HCT116 (cell line): ENCODE measurements around the gene IDUA. TPM values are rescaled to one million over a fixed set of nuclear protein-coding genes. Genes with fewer than 3 reads are reported as not detected.

Experiments
- ATAC-seq: fragments of 200-7000 bp; cut with Tn5 transposase; 2 replicates; pipeline ENCODE4 v1.9.1; 2020; ENCODE audit warnings: mild to moderate bottlenecking, moderate library complexity
- BruUV-seq: library from RNA; stranded (reverse); fragments of 400-500 nt; replicated peaks from 2 replicates; lab custom pipeline; 2021; lab: Mats Ljungman, UMichigan
- CTCF ChIA-PET: fragments of 300-600 bp; sonication (Branson Sonifier 250); formaldehyde crosslinking; loops from one replicate; lab custom pipeline; 2021; ENCODE audit warnings: antibody characterized with exemption; lab: Charles Lee
- POLR2A ChIA-PET: fragments of 300-600, 350-600 bp; sonication (Branson Sonifier 250); formaldehyde crosslinking; loops from one replicate; lab custom pipeline; 2021; ENCODE audit warnings: antibody characterized with exemption; lab: Charles Lee
- RAD21 ChIA-PET, 2 experiments: fragments of 300-600 bp; sonication (Branson Sonifier 250); formaldehyde crosslinking; loops; one replicate each; lab custom pipeline; 2023; ENCODE audit warnings: low total read pairs in 2 of 2; ENCODE audit not compliant: uncharacterized antibody in 2 of 2, unreplicated experiment in 2 of 2, low non-redundant PET in 1 of 2; lab: Charles Lee
- DNase-seq: peaks from one replicate; pipeline ENCODE4 v3.0.0-alpha.2; 2010; ENCODE audit warnings: low read depth, low spot score
- H2AFZ ChIP-seq: fragments of 200-600 bp; shearing (Covaris generic), sonication (generic); 2 replicates; pipeline ENCODE4 v1.6.1; 2017; ENCODE audit warnings: low read depth, mixed run types, mixed read lengths, antibody characterized with exemption, low read length; ENCODE audit not compliant: poor library complexity, severe bottlenecking
- H3K27ac ChIP-seq: 2 replicates; pipeline ENCODE4 v1.5.1; 2012; ENCODE audit warnings: low read depth, low read length
- H3K27me3 ChIP-seq: fragments of 200-600 bp; sonication (generic); 2 replicates; pipeline ENCODE4 v1.6.1; 2016; ENCODE audit warnings: mixed run types, low read length, mixed read lengths; ENCODE audit not compliant: insufficient read depth
- H3K36me3 ChIP-seq, 2 experiments: fragments of 200-500 bp in 1 of 2; fragments of 200-600 bp in 1 of 2; sonication (Bioruptor generic) in 1 of 2; sonication (generic) in 1 of 2; 2 replicates each; pipeline versions ENCODE4 v1.5.1 to v1.6.1; 2014 to 2016; ENCODE audit warnings: low read length in 2 of 2, inconsistent platforms in 1 of 2, mixed read lengths in 1 of 2, mixed run types in 1 of 2; ENCODE audit not compliant: insufficient read depth in 2 of 2, control insufficient read depth in 1 of 2
- H3K4me1 ChIP-seq, 2 experiments: fragments of 200-600 bp in 1 of 2; sonication (generic) in 1 of 2; 2 replicates each; pipeline versions ENCODE4 v1.5.1 to v1.6.1; 2012 to 2017; ENCODE audit warnings: low read length in 2 of 2, inconsistent platforms in 1 of 2, mild to moderate bottlenecking in 1 of 2, mixed read lengths in 1 of 2, mixed run types in 1 of 2, moderate library complexity in 1 of 2; ENCODE audit not compliant: insufficient read depth in 2 of 2, control insufficient read depth in 1 of 2
- H3K4me2 ChIP-seq: fragments of 200-600 bp; sonication (generic); 2 replicates; pipeline ENCODE4 v1.6.1; 2017; ENCODE audit warnings: mixed run types, low read length, mixed read lengths
- H3K4me3 ChIP-seq, 2 experiments: fragments of 200-600 bp in 1 of 2; sonication (generic) in 1 of 2; replicated peaks in 1 of 2; 2 replicates each; pipeline ENCODE4 v1.5.1; 2011 to 2016; ENCODE audit warnings: low read length in 2 of 2, control low read depth in 1 of 2, low read depth in 1 of 2, mild to moderate bottlenecking in 1 of 2, mixed read lengths in 1 of 2, mixed run types in 1 of 2
- H3K79me2 ChIP-seq: fragments of 200-600 bp; sonication (generic); 2 replicates; pipeline ENCODE4 v1.6.1; 2017; ENCODE audit warnings: mild to moderate bottlenecking, mixed run types, low read length, moderate library complexity, mixed read lengths; ENCODE audit not compliant: insufficient read depth
- H3K9ac ChIP-seq: fragments of 200-600 bp; sonication (generic); 2 replicates; pipeline ENCODE4 v1.6.1; 2016; ENCODE audit warnings: low read length, mixed read lengths
- H3K9me2 ChIP-seq: fragments of 200-600 bp; sonication (generic), shearing (Covaris generic); 2 replicates; pipeline ENCODE4 v1.6.1; 2017; ENCODE audit warnings: mixed run types, mild to moderate bottlenecking, moderate library complexity; ENCODE audit not compliant: insufficient read depth
- H3K9me3 ChIP-seq, 2 experiments: fragments of 200-500 bp in 1 of 2; fragments of 200-600 bp in 1 of 2; sonication (Bioruptor generic) in 1 of 2; sonication (generic) in 1 of 2; 2 replicates each; pipeline ENCODE4 v1.6.1; 2014 to 2017; ENCODE audit warnings: low read length in 2 of 2, mixed read lengths in 2 of 2, inconsistent platforms in 1 of 2, low read depth in 1 of 2, mild to moderate bottlenecking in 1 of 2, mixed run types in 1 of 2, moderate library complexity in 1 of 2; ENCODE audit not compliant: control insufficient read depth in 1 of 2, insufficient read depth in 1 of 2
- H4K20me1 ChIP-seq: fragments of 200-600 bp; sonication (generic), shearing (Covaris generic); 2 replicates; pipeline ENCODE4 v1.6.1; 2017; ENCODE audit warnings: mixed run types, mild to moderate bottlenecking, moderate library complexity; ENCODE audit not compliant: insufficient read depth
- CBX3 ChIP-seq: IDR thresholded peaks from 2 replicates; pipeline ENCODE4 v1.6.1; 2012; ENCODE audit warnings: low read depth
- CEBPB ChIP-seq: IDR thresholded peaks from 2 replicates; pipeline ENCODE4 v1.6.1; 2012; ENCODE audit warnings: low read depth
- CTCF ChIP-seq, 3 experiments: fragments of 200-600 bp in 1 of 3; sonication (generic) in 1 of 3; IDR thresholded peaks in 2 of 3; conservative IDR thresholded peaks in 1 of 3; 2 replicates each; pipeline ENCODE4 v1.5.1; 2012 to 2017; ENCODE audit warnings: low read depth in 2 of 3, low read length in 2 of 3, antibody characterized with exemption in 1 of 3, borderline replicate concordance in 1 of 3, control low read depth in 1 of 3, mild to moderate bottlenecking in 1 of 3, mixed read lengths in 1 of 3, mixed run types in 1 of 3, moderate library complexity in 1 of 3; ENCODE audit not compliant: insufficient read depth in 1 of 3
- EGR1 ChIP-seq: IDR thresholded peaks from 2 replicates; pipeline ENCODE4 v1.6.1; 2012; ENCODE audit warnings: low read depth
- ELF1 ChIP-seq: IDR thresholded peaks from 2 replicates; pipeline ENCODE4 v1.6.1; 2012; ENCODE audit warnings: low read depth, borderline replicate concordance
- EZH2 ChIP-seq: fragments of 200-600 bp; sonication (generic); IDR thresholded peaks from 2 replicates; pipeline ENCODE4 v1.6.1; 2017; ENCODE audit warnings: antibody characterized with exemption, mixed run types
- EZH2phosphoT487 ChIP-seq: fragments of 200-600 bp; IDR thresholded peaks from 2 replicates; pipeline ENCODE4 v1.6.1; 2018; ENCODE audit warnings: antibody characterized with exemption, borderline replicate concordance
- JUND ChIP-seq: IDR thresholded peaks from 2 replicates; pipeline ENCODE4 v1.6.1; 2012
- POLR2A ChIP-seq: IDR thresholded peaks from 2 replicates; pipeline ENCODE4 v1.7.0; 2011; ENCODE audit warnings: borderline replicate concordance; ENCODE audit not compliant: insufficient read depth, insufficient read length; ENCODE audit errors: extremely low read depth
- POLR2AphosphoS5 ChIP-seq: IDR thresholded peaks from 2 replicates; pipeline ENCODE4 v1.6.1; 2011; ENCODE audit warnings: mild to moderate bottlenecking, low read depth, low read length, moderate library complexity
- REST ChIP-seq: IDR thresholded peaks from 2 replicates; pipeline ENCODE4 v1.6.1; 2012; ENCODE audit warnings: low read depth
- SIN3A ChIP-seq: IDR thresholded peaks from 2 replicates; pipeline ENCODE4 v1.6.1; 2012; ENCODE audit warnings: low read depth
- SP1 ChIP-seq: IDR thresholded peaks from 2 replicates; pipeline ENCODE4 v1.6.1; 2012; ENCODE audit warnings: low read depth
- SRF ChIP-seq: IDR thresholded peaks from 2 replicates; pipeline ENCODE4 v1.6.1; 2012; ENCODE audit warnings: low read depth
- TCF7L2 ChIP-seq: IDR thresholded peaks from 2 replicates; pipeline ENCODE4 v1.7.0; 2011; ENCODE audit warnings: borderline replicate concordance, inconsistent platforms; ENCODE audit not compliant: insufficient read depth, insufficient read length; ENCODE audit errors: extremely low read depth
- YY1 ChIP-seq: IDR thresholded peaks from 2 replicates; pipeline ENCODE4 v1.6.1; 2011; ENCODE audit warnings: low read length, low read depth, moderate library complexity, mild to moderate bottlenecking; ENCODE audit not compliant: insufficient replicate concordance; ENCODE audit errors: extremely low read depth
- ZBTB33 ChIP-seq: IDR thresholded peaks from 2 replicates; pipeline ENCODE4 v1.6.1; 2011; ENCODE audit warnings: mild to moderate bottlenecking, low read length, moderate library complexity; ENCODE audit not compliant: insufficient replicate concordance; ENCODE audit errors: extremely low read depth
- ZNF274 ChIP-seq: fragments of 200-500 bp; sonication (Bioruptor generic); IDR thresholded peaks from 2 replicates; pipeline ENCODE4 v1.6.1; 2014; ENCODE audit warnings: mild to moderate bottlenecking, low read depth, low read length, inconsistent platforms
- intact Hi-C: fragments of 100-400 bp; cut with micrococcal nuclease; formaldehyde crosslinking; loops from 2 replicates; pipeline ENCODE4 v1.10.0; 2022
- total RNA-seq: library from RNA; stranded (reverse); gene quantifications from one replicate; pipeline ENCODE4 v1.2.1, GENCODE V29; 2021; ENCODE audit not compliant: unreplicated experiment

Gene IDUA
- total RNA-seq, 1 experiment from 2014 or later, result 28.2 TPM

- H3K4me1 ChIP-seq, result peaks cover 0 to 23% of the 10 kb centered on the region in 2 experiments; a peak in 2 of 4 replicates
- H2AFZ ChIP-seq, result no peak overlapping the region
- intact Hi-C loops, result no loop called here
- ChIA-PET RAD21 (no interaction called here), CTCF (no interaction called here)
- no peaks in the 10 kb centered on the region for H3K27me3 ChIP-seq
- no peak overlapping the region for H3K9ac ChIP-seq
- H4K20me1 ChIP-seq, result no peaks in the 10 kb centered on the region
- H3K36me3 ChIP-seq, result peaks cover 8 to 11% of the 10 kb centered on the region in 2 experiments; a peak in 3 of 4 replicates
- TF ChIP-seq TCF7L2, result no peak
- no peak for TF ChIP-seq EZH2
- TF ChIP-seq REST, result no peak
- TF ChIP-seq EGR1, result no peak
- TF ChIP-seq YY1, result no peak
- TF ChIP-seq CEBPB, result no peak
- TF ChIP-seq CTCF (IDR thresholded peaks at IDR 0.05 in 2 of 3, conservative IDR thresholded peaks at IDR 0.05 in 1 of 3; ENCODE audit: borderline replicate concordance in 1 of 3, insufficient read depth in 1 of 3, low read depth in 2 of 3, low read length in 2 of 3), result no peak
- no peak for TF ChIP-seq SP1
- TF ChIP-seq ELF1, result no peak
- TF ChIP-seq POLR2A, result no peak
- TF ChIP-seq SRF, result no peak
- no peak for TF ChIP-seq ZBTB33
- TF ChIP-seq JUND, result no peak
- no peak for TF ChIP-seq ZNF274
- TF ChIP-seq CBX3, result no peak
- TF ChIP-seq SIN3A, result no peak
- TF ChIP-seq POLR2AphosphoS5, result no peak
- TF ChIP-seq EZH2phosphoT487, result no peak
- TF ChIP-seq, all 23 proteins: peak for 0
- BruUV-seq, result no TSS peak
- ATAC-seq, result no peak
- Histone ChIP-seq H3K4me2 (0 out of 2 replicates have a peak overlapping the region, but pooled peaks have one; percentile 2), H3K9me2 (no peaks in the 10 kb centered on the region), H3K9me3 (no peaks in the 10 kb centered on the region), H3K27ac (no peak overlapping the region), H3K79me2 (no peaks in the 10 kb centered on the region; the same call in 1 of the 2 replicates), H3K4me3 (no peak overlapping the region)
- POLR2A ChIA-PET, result no interaction called here
- no peak for DNase-seq
These were observed 35.4 kb downstream of the IDUA start for GRCh38 chr4:1022051-1022738.
